NCI-H187 treated with DMSO at 0.1 percent for 48 hours (cell line): ENCODE data around the gene CCSER1.
"Not testable (repeated sequence)": the region's sequence is repeated elsewhere in the genome, so short reads cannot be mapped to it uniquely, and the experiment has no call there.

Experiments used
- DNase-seq: peaks from one replicate; lab custom pipeline; 2025; lab: John Stamatoyannopoulos, UW

Gene CCSER1

GRCh38 chr4:91592125-91592524 lies 1464.9 kb downstream of the CCSER1 start:
- no peak for DNase-seq

GRCh38 chr4:91596718-91597117 lies 1469.5 kb downstream of the CCSER1 start:
- DNase-seq = no peak

- no peak for DNase-seq
Measured at GRCh38 chr4:91598696-91599095, 1471.5 kb downstream of the CCSER1 start.

GRCh38 chr4:91600301-91600700 lies 1473.1 kb downstream of the CCSER1 start:
- DNase-seq = no peak

- no peak for DNase-seq
Measured at GRCh38 chr4:91601401-91601800, 1474.2 kb downstream of the CCSER1 start.

- DNase-seq = no peak
Measured at GRCh38 chr4:91611782-91612181, 1484.6 kb downstream of the CCSER1 start.

GRCh38 chr4:91620952-91621351 lies 1493.8 kb downstream of the CCSER1 start:
- no peak for DNase-seq

GRCh38 chr4:91621446-91621845 lies 1494.3 kb downstream of the CCSER1 start:
- no peak for DNase-seq

GRCh38 chr4:91622925-91623602 lies 1495.9 kb downstream of the CCSER1 start:
- DNase-seq = no peak

GRCh38 chr4:91623603-91623967 lies 1496.4 kb downstream of the CCSER1 start:
- DNase-seq = not testable (repeated sequence)

GRCh38 chr4:91630054-91630453 lies 1502.9 kb downstream of the CCSER1 start:
- no peak for DNase-seq

- DNase-seq = no peak
Measured at GRCh38 chr4:91630764-91631163, 1503.6 kb downstream of the CCSER1 start.

- no peak for DNase-seq
Measured at GRCh38 chr4:91631335-91631734, 1504.1 kb downstream of the CCSER1 start.

- no peak for DNase-seq
Measured at GRCh38 chr4:91636083-91636482, 1508.9 kb downstream of the CCSER1 start.
